T-helper 2 cell treated with Interferon-gamma antibody and Interleukin-4, amounts not matched to agents 5 μg/mL and 100 μg/mL, for 36 hours (primary cell): ENCODE results near the gene RAI1.
A peak's percentile ranks its signal among the peaks of the same experiment; 100 is the strongest.

Experiments used
- DNase-seq: peaks from one replicate; pipeline ENCODE4 v3.0.0; 2021; ENCODE audit warnings: low spot score
- H3K27ac Mint-ChIP-seq: one replicate; pipeline ENCODE4 v1.8.0; 2021; ENCODE audit warnings: mild to moderate bottlenecking, mixed read lengths
- H3K27me3 Mint-ChIP-seq: one replicate; pipeline ENCODE4 v1.8.0; 2021; ENCODE audit warnings: low read depth, mixed read lengths
- H3K36me3 Mint-ChIP-seq: one replicate; pipeline ENCODE4 v1.8.0; 2021; ENCODE audit warnings: low read depth, mixed read lengths
- H3K4me1 Mint-ChIP-seq: one replicate; pipeline ENCODE4 v1.8.0; 2021; ENCODE audit warnings: low read depth, mixed read lengths
- H3K4me3 Mint-ChIP-seq: one replicate; pipeline ENCODE4 v1.8.0; 2022; ENCODE audit warnings: mild to moderate bottlenecking, moderate library complexity, mixed read lengths
- H3K9me3 Mint-ChIP-seq: one replicate; pipeline ENCODE4 v1.8.0; 2021; ENCODE audit warnings: mixed read lengths

The RAI1 gene

DNA sequence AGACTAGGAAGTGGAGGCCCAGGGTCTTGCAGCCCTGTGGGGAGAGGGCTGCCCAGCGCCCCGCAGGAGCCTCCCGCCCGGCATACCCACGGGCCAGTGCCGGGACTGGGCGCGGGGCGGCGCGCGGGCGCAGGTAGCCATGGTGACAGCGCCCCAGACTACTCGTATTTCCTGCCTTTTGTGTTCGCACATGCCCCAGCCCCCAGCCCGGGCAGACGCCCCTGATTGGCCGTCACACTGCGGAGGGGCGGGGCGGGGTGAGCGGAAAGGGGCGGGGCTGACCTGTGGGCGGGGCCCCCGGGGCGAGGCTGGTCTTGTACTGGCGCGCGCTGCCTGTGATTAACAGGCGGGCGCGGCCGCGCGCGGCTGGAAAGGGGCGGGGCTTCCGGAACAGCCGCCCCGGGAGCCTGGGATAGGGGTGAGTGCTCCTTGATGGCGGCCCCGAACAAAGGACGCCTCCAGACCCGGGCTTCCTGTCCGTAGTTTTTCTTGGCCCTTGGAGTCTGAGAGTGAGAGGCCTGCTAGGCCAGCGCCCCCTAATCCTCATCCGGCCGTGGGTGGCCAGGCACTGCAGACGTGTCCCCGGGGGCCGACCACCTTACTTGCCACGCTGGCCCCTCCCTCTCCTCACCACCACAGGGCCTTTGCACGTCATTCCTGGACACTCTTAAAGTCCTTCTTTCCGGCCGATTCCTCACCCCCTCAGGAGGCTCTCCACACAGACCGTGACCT lies 71.0 kb downstream of the RAI1 start:
- peaks cover 37% of the 10 kb centered on the region for H3K4me1 Mint-ChIP-seq
- H3K27me3 Mint-ChIP-seq: no peaks in the 10 kb centered on the region
- peaks cover 2% of the 10 kb centered on the region for H3K36me3 Mint-ChIP-seq
- H3K9me3 Mint-ChIP-seq: no peaks in the 10 kb centered on the region
- peak; percentile 96 for DNase-seq
- peak overlapping the region; percentile 97 for H3K4me3 Mint-ChIP-seq
- H3K27ac Mint-ChIP-seq: peak overlapping the region; percentile 97

DNA sequence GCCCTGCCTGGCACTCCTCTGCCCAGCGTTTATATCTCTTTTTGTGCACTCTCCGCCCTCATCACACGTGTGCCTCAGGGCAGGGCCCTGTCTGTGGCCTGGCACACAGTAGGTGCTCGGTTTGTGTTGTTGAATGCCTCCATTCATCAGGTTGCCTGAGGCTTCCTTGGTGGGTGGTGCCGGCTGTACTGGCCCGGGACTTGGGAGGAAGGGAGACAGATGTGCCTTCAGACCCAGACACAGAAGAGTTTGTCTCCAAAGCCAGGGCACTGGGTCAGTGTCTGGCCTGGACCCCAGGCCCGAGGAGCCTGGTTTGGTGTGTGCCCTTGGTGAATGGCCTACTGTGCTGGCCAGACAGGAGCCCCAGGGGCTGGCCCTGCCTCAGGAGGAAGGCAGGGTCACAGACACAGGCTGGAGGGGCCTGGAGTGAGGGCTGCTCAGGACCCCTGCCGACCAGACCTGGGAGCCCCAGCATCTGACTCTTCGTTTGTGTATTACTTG lies 71.6 kb downstream of the RAI1 start:
- Mint-ChIP-seq H3K27me3 (no peaks in the 10 kb centered on the region), H3K36me3 (peaks cover 2% of the 10 kb centered on the region), H3K4me3 (peak overlapping the region; percentile 97), H3K27ac (peak overlapping the region; percentile 97), H3K4me1 (peaks cover 43% of the 10 kb centered on the region), H3K9me3 (no peaks in the 10 kb centered on the region)
- DNase-seq: no peak

GRCh38 chr17:17754719-17755686 lies 73.7 kb downstream of the RAI1 start:
- peaks cover 2% of the 10 kb centered on the region for H3K36me3 Mint-ChIP-seq

GRCh38 chr17:17755715-17756114 lies 74.5 kb downstream of the RAI1 start:
- peaks cover 2% of the 10 kb centered on the region for H3K36me3 Mint-ChIP-seq
- H3K27ac Mint-ChIP-seq: no peak overlapping the region
- H3K27me3 Mint-ChIP-seq: no peaks in the 10 kb centered on the region
- no peak overlapping the region for H3K4me3 Mint-ChIP-seq
- H3K4me1 Mint-ChIP-seq: peaks cover 34% of the 10 kb centered on the region
- DNase-seq: no peak
- no peaks in the 10 kb centered on the region for H3K9me3 Mint-ChIP-seq

More at GRCh38 chr17:17754719-17755686, 73.7 kb downstream of the RAI1 start:
- no peak overlapping the region for H3K4me3 Mint-ChIP-seq
- no peak overlapping the region for H3K27ac Mint-ChIP-seq
- no peaks in the 10 kb centered on the region for H3K9me3 Mint-ChIP-seq
- H3K4me1 Mint-ChIP-seq: peaks cover 37% of the 10 kb centered on the region
- DNase-seq: no peak
- H3K27me3 Mint-ChIP-seq: no peaks in the 10 kb centered on the region

GRCh38 chr17:17757391-17757791 lies 76.1 kb downstream of the RAI1 start:
- Mint-ChIP-seq H3K27ac (no peak overlapping the region), H3K27me3 (no peaks in the 10 kb centered on the region), H3K4me1 (peaks cover 27% of the 10 kb centered on the region), H3K9me3 (no peaks in the 10 kb centered on the region), H3K4me3 (no peak overlapping the region), H3K36me3 (peaks cover 2% of the 10 kb centered on the region)
- DNase-seq: no peak

DNA sequence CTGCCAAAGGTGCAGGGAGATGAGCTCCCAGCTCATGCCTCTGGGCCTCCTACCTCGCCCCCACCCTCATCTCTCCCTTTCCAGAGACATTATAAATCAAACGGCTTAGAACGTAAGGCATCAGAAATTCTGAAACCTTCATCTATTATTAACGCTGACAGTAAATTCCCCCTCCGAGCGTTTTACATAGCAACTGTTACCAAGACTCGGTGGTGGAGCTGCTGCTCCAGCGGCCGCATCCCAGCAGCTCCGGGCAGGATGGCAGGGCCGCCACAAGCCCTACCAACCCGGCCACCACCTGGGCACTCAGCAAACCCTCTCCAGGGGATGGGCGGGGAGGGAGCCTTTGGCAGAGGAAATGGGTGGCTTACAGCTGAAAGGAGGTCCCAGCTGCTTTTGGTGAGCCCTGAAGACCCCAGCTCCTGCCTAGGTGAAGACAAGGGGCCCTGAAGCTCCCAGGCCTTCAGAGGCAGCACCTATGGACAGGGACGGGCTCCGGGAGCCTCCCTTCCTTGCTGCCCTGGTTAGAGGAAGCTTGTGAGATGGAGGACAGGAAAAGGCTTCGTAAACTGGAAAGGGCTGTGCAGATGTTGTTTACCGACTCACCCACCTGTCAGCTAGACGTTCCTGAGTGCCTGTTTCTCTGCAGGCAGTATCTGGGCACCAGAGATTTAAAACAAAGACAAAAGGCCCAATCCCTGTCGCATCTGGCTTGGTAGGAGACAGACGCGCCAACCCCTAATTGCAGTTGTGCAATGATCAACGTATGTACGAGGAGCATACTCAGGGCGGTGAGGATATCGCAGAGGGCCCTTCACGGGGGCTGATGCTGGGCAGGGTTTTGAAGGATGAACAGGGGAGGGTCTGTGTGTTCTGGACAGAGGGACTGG lies 76.9 kb downstream of the RAI1 start:
- H3K27me3 Mint-ChIP-seq: no peaks in the 10 kb centered on the region
- peaks cover 19% of the 10 kb centered on the region for H3K4me1 Mint-ChIP-seq
- no peaks in the 10 kb centered on the region for H3K9me3 Mint-ChIP-seq
- no peak overlapping the region for H3K4me3 Mint-ChIP-seq
- peaks cover 2% of the 10 kb centered on the region for H3K36me3 Mint-ChIP-seq
- no peak overlapping the region for H3K27ac Mint-ChIP-seq
- DNase-seq: no peak

GRCh38 chr17:17758941-17759563 lies 77.8 kb downstream of the RAI1 start:
- peaks cover 21% of the 10 kb centered on the region for H3K4me1 Mint-ChIP-seq
- no peaks in the 10 kb centered on the region for H3K27me3 Mint-ChIP-seq
- H3K9me3 Mint-ChIP-seq: no peaks in the 10 kb centered on the region

GRCh38 chr17:17760350-17760749 lies 79.1 kb downstream of the RAI1 start:
- peaks cover 22% of the 10 kb centered on the region for H3K4me1 Mint-ChIP-seq
- H3K27ac Mint-ChIP-seq: no peak overlapping the region
- H3K4me3 Mint-ChIP-seq: no peak overlapping the region
- H3K27me3 Mint-ChIP-seq: no peaks in the 10 kb centered on the region
- H3K36me3 Mint-ChIP-seq: peaks cover 2% of the 10 kb centered on the region
- no peak for DNase-seq
- no peaks in the 10 kb centered on the region for H3K9me3 Mint-ChIP-seq

More at GRCh38 chr17:17758941-17759563, 77.8 kb downstream of the RAI1 start:
- DNase-seq: no peak
- H3K4me3 Mint-ChIP-seq: no peak overlapping the region
- peaks cover 2% of the 10 kb centered on the region for H3K36me3 Mint-ChIP-seq
- no peak overlapping the region for H3K27ac Mint-ChIP-seq

GRCh38 chr17:17760872-17761550 lies 79.8 kb downstream of the RAI1 start:
- DNase-seq: no peak
- Mint-ChIP-seq H3K9me3 (no peaks in the 10 kb centered on the region), H3K27me3 (no peaks in the 10 kb centered on the region), H3K36me3 (peaks cover 2% of the 10 kb centered on the region), H3K27ac (no peak overlapping the region), H3K4me1 (peaks cover 23% of the 10 kb centered on the region), H3K4me3 (no peak overlapping the region)

- Mint-ChIP-seq H3K4me1 (peaks cover 23% of the 10 kb centered on the region), H3K27me3 (no peaks in the 10 kb centered on the region), H3K4me3 (no peak overlapping the region), H3K27ac (no peak overlapping the region), H3K9me3 (no peaks in the 10 kb centered on the region), H3K36me3 (no peaks in the 10 kb centered on the region)
- DNase-seq: no peak
Measured at GRCh38 chr17:17761894-17762743, 80.9 kb downstream of the RAI1 start.

DNA sequence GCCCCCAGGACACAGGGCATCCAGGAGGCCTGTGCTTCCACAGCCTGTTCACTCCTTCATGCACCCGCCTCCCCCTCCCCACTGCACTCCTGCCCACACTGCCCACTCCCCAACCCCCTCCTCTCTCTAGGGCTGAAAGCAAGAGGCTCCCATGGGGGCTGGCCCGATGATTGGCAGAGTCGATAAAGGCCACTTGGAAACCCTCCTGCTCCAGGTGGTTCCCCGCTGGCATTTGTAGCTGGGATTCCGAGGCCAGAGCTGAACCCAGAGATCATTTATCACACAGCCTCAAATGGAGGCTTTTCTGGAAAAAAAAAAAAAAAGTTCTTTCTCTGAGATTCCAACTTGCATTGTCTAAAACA lies 81.5 kb downstream of the RAI1 start:
- Mint-ChIP-seq H3K4me3 (no peak overlapping the region), H3K4me1 (peaks cover 17% of the 10 kb centered on the region), H3K36me3 (no peaks in the 10 kb centered on the region), H3K9me3 (no peaks in the 10 kb centered on the region), H3K27ac (no peak overlapping the region), H3K27me3 (no peaks in the 10 kb centered on the region)
- DNase-seq: no peak

DNA sequence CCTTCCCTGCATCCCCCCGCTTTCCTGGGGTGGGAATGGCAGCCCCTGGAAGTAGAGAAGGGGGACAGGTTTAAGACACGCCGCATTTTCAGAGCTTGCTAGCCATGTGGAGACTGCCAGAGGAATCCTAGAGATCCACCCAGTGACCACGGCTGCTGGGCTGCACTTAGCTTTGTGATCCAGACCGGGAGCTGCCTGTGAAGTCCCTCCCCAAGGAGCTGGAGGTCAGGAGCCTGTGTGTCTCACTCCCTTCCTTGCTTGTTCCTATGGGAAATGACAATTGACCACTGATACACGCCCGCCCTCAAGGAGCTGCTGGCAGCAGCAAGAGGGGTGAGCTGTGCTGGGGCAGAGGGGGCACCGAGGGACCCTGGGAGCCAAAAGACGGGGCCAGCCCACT lies 81.9 kb downstream of the RAI1 start:
- Mint-ChIP-seq H3K27me3 (no peaks in the 10 kb centered on the region), H3K27ac (no peak overlapping the region), H3K4me1 (peaks cover 15% of the 10 kb centered on the region), H3K9me3 (no peaks in the 10 kb centered on the region), H3K4me3 (no peak overlapping the region), H3K36me3 (no peaks in the 10 kb centered on the region)
- DNase-seq: no peak
